H1 (cell line): ENCODE measurements around the gene SEMA3C.

Experiments
- CEBPB ChIP-seq: IDR thresholded peaks from 2 replicates; pipeline ENCODE4 v1.6.1; 2012; ENCODE audit warnings: low read depth, low read length
- CREB1 ChIP-seq: IDR thresholded peaks from 2 replicates; pipeline ENCODE4 v1.6.1; 2012; ENCODE audit warnings: inconsistent platforms
- CTCF ChIP-seq, 3 experiments: IDR thresholded peaks; 1 replicate in 2 of 3; 2 replicates in 1 of 3; pipeline versions ENCODE4 v1.5.1 to v1.6.1; 2011; ENCODE audit warnings: low read length in 3 of 3, mild to moderate bottlenecking in 3 of 3, inconsistent platforms in 2 of 3, low read depth in 1 of 3, moderate library complexity in 1 of 3; ENCODE audit not compliant: insufficient read depth in 1 of 3; ENCODE audit errors: control extremely low read depth in 1 of 3

GRCh38 chr7:80735330-80735729 lies 183.5 kb downstream of the SEMA3C start:
- TF ChIP-seq CTCF (IDR thresholded peaks at IDR 0.05; ENCODE audit: control extremely low read depth in 1 of 3, insufficient read depth in 1 of 3, low read depth in 1 of 3, low read length in 3 of 3) (no peak), CEBPB (no peak), CREB1 (no peak)
